HepG2 (cell line): ENCODE results near the gene PIP5K1C. TPM values are rescaled to one million over a fixed set of nuclear protein-coding genes. Genes with fewer than 3 reads are reported as not detected.
A peak's percentile ranks its signal among the peaks of the same experiment; 100 is the strongest.

ENCODE experiments used
- ARNT2 ChIP-seq: sonication (generic); formaldehyde crosslinking; IDR thresholded peaks from 2 replicates; pipeline ENCODE4 v1.8.0; 2022; ENCODE audit warnings: mild to moderate bottlenecking, low read depth, missing genetic modification reagents, moderate library complexity
- HOXA5 ChIP-seq: sonication (generic); formaldehyde crosslinking; IDR thresholded peaks from 2 replicates; pipeline ENCODE4 v1.4.0; 2020; ENCODE audit warnings: missing genetic modification reagents
- NFKBIZ ChIP-seq: IDR thresholded peaks from 2 replicates; pipeline ENCODE4 v1.6.1; 2018; ENCODE audit warnings: missing genetic modification reagents, missing compliant biosample characterization
- NR2F6 ChIP-seq, 2 experiments: IDR thresholded peaks; 2 replicates each; pipeline ENCODE4 v1.6.1; 2016; ENCODE audit warnings: antibody characterized with exemption in 1 of 2, mild to moderate bottlenecking in 1 of 2
- RCOR2 ChIP-seq: IDR thresholded peaks from 2 replicates; pipeline ENCODE4 v1.6.1; 2016; ENCODE audit warnings: missing biosample characterization, missing genetic modification reagents
- SATB2 ChIP-seq: sonication (generic); formaldehyde crosslinking; IDR thresholded peaks from 2 replicates; pipeline ENCODE4 v1.5.0; 2020; ENCODE audit warnings: missing genetic modification reagents
- SYNCRIP ChIP-seq: fragments of 200-400 bp; formaldehyde crosslinking; IDR thresholded peaks from 2 replicates; pipeline ENCODE4 v1.6.1; 2018; ENCODE audit warnings: mild to moderate bottlenecking, low read depth, low read length; ENCODE audit not compliant: insufficient read depth
- ZBTB25 ChIP-seq: IDR thresholded peaks from 2 replicates; pipeline ENCODE4 v1.6.1; 2018; ENCODE audit warnings: missing genetic modification reagents
- ZBTB40 ChIP-seq, 2 experiments: fragments of 450-650 bp in 1 of 2; sonication (generic) in 1 of 2; formaldehyde crosslinking in 1 of 2; IDR thresholded peaks; 2 replicates each; pipeline versions ENCODE4 v1.6.1 to v1.8.0; 2016 to 2022; ENCODE audit warnings: antibody characterized with exemption in 1 of 2, mild to moderate bottlenecking in 1 of 2, missing genetic modification reagents in 1 of 2
- ZNF441 ChIP-seq: sonication (generic); formaldehyde crosslinking; IDR thresholded peaks from 2 replicates; pipeline ENCODE4 v1.7.0; 2021; ENCODE audit warnings: missing genetic modification reagents, borderline replicate concordance
- ZNF768 ChIP-seq: sonication (generic); formaldehyde crosslinking; IDR thresholded peaks from 2 replicates; pipeline ENCODE4 v1.4.0; 2020; ENCODE audit warnings: missing genetic modification reagents
- ZNF772 ChIP-seq: sonication (generic); formaldehyde crosslinking; IDR thresholded peaks from 2 replicates; pipeline ENCODE4 v1.5.0; 2020; ENCODE audit warnings: mild to moderate bottlenecking, missing genetic modification reagents
- polyA plus RNA-seq, 8 experiments: library from polyadenylated mRNA; depleted of rRNA in 3 of 8; stranded (reverse) in 7 of 8; unstranded in 1 of 8; fragments of >200 nt; fragmentation: Illumina TruSeq in 4 of 8; extraction: Trizol in 4 of 8; gene quantifications; 2 replicates each; pipeline versions ENCODE4 v1.2.1 to v1.2.3, GENCODE V29; 2011 to 2016; ENCODE audit warnings: low read depth in 4 of 8, missing spikeins in 1 of 8, mixed read lengths in 1 of 8; ENCODE audit not compliant: insufficient read depth in 1 of 8
- total RNA-seq, 5 experiments: library from RNA; depleted of rRNA; stranded (reverse); fragments of >200 nt; fragmentation: Illumina TruSeq; extraction: Trizol; gene quantifications; 2 replicates each; pipeline ENCODE4 v1.2.3, GENCODE V29; 2016; ENCODE audit warnings: low read depth in 1 of 5
- TF ChIP-seq, protein P1 (sequence below), 2 experiments: IDR thresholded peaks; 2 replicates each; pipeline ENCODE4 v1.6.1; 2011 to 2012; ENCODE audit warnings: low read length in 2 of 2, borderline replicate concordance in 1 of 2, low read depth in 1 of 2, mild to moderate bottlenecking in 1 of 2, moderate library complexity in 1 of 2
- TF ChIP-seq, protein P2 (sequence below): sonication (generic); IDR thresholded peaks from 2 replicates; pipeline ENCODE4 v1.6.1; 2016; ENCODE audit warnings: low read depth, borderline replicate concordance

PIP5K1C gene
- total and polyA plus RNA-seq, 2 of the 13 experiments (the other 11 are each of a cell fraction or from before 2014, with no cell fraction given): 3.6 to 4.3 TPM

DNA sequence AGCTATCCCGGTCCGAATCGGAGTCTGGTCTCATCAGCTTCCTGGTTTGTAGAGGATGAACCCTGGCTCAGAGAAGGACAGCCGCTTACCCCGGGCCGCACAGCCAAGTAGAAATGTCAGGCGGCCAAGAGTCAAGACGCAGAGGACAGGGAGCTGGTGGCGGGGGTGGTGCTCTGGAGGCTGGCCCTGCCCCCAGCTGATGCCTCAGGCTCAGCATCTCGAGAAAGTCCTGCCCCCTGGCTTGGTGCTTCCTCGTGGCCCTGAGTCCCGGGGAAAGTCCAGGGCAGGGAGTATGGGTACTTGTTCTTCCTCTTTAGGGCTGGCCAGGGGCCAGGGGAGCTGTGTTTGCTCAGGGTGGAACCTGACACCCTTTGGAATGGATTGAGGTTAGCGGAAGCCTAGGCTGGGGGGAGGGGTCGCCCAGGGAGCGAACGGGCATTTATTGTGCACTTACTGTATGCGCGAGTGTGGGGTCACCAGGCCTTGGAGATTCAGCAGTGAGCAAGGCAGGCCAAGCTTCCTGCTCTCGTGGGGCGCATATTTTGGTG lies 10.1 kb upstream of the PIP5K1C start (continued):
- TF ChIP-seq ZBTB40 (IDR thresholded peaks at IDR 0.05): no peak
- peak; percentile 62; the same call in 1 of the 2 replicates for TF ChIP-seq ZBTB40 (CRISPR knock-in tag; IDR thresholded peaks at IDR 0.05)
- peak; percentile 45; the same call in 1 of the 2 replicates for TF ChIP-seq HOXA5 (CRISPR knock-in tag)
- TF ChIP-seq ZBTB25 (CRISPR knock-in tag): peak; percentile 83
- TF ChIP-seq SYNCRIP: no peak
- no peak for TF ChIP-seq SATB2 (CRISPR knock-in tag)
- peak; percentile 53; the same call in 1 of the 2 replicates for TF ChIP-seq ZNF441 (CRISPR knock-in tag)
- TF ChIP-seq, protein P1, sequence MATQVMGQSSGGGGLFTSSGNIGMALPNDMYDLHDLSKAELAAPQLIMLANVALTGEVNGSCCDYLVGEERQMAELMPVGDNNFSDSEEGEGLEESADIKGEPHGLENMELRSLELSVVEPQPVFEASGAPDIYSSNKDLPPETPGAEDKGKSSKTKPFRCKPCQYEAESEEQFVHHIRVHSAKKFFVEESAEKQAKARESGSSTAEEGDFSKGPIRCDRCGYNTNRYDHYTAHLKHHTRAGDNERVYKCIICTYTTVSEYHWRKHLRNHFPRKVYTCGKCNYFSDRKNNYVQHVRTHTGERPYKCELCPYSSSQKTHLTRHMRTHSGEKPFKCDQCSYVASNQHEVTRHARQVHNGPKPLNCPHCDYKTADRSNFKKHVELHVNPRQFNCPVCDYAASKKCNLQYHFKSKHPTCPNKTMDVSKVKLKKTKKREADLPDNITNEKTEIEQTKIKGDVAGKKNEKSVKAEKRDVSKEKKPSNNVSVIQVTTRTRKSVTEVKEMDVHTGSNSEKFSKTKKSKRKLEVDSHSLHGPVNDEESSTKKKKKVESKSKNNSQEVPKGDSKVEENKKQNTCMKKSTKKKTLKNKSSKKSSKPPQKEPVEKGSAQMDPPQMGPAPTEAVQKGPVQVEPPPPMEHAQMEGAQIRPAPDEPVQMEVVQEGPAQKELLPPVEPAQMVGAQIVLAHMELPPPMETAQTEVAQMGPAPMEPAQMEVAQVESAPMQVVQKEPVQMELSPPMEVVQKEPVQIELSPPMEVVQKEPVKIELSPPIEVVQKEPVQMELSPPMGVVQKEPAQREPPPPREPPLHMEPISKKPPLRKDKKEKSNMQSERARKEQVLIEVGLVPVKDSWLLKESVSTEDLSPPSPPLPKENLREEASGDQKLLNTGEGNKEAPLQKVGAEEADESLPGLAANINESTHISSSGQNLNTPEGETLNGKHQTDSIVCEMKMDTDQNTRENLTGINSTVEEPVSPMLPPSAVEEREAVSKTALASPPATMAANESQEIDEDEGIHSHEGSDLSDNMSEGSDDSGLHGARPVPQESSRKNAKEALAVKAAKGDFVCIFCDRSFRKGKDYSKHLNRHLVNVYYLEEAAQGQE (IDR thresholded peaks at IDR 0.05; ENCODE audit: borderline replicate concordance in 1 of 2, low read depth in 1 of 2, low read length in 2 of 2): 0 out of 4 replicates have a peak, but pooled peaks of 1 of the 2 experiments have one; percentile 18
- TF ChIP-seq ZNF768 (CRISPR knock-in tag): peak; percentile 98
- TF ChIP-seq NFKBIZ (CRISPR knock-in tag): peak; percentile 57; the same call in 1 of the 2 replicates
- peak; percentile 90 for TF ChIP-seq RCOR2 (CRISPR knock-in tag)
- TF ChIP-seq ARNT2: peak; percentile 57; the same call in 1 of the 2 replicates
- peak; percentile 76; the same call in 1 of the 2 replicates for TF ChIP-seq ZNF772 (CRISPR knock-in tag)
- TF ChIP-seq NR2F6 (IDR thresholded peaks at IDR 0.05): peak; percentile 70
- TF ChIP-seq NR2F6 (CRISPR knock-in tag; IDR thresholded peaks at IDR 0.05): peak; percentile 83
- TF ChIP-seq, protein P2, sequence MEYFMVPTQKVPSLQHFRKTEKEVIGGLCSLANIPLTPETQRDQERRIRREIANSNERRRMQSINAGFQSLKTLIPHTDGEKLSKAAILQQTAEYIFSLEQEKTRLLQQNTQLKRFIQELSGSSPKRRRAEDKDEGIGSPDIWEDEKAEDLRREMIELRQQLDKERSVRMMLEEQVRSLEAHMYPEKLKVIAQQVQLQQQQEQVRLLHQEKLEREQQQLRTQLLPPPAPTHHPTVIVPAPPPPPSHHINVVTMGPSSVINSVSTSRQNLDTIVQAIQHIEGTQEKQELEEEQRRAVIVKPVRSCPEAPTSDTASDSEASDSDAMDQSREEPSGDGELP: peak; percentile 68; the same call in 1 of the 2 replicates
